NCI-H146 treated with DMSO at 0.1 percent for 48 hours (cell line): ENCODE data around the gene TBC1D22B.
"Not testable (repeated sequence)": the region's sequence is repeated elsewhere in the genome, so short reads cannot be mapped to it uniquely, and the experiment has no call there.

Experiments
- DNase-seq: peaks from one replicate; lab custom pipeline; 2025; ENCODE audit not compliant: unreplicated experiment; lab: John Stamatoyannopoulos, UW

The TBC1D22B gene

DNA sequence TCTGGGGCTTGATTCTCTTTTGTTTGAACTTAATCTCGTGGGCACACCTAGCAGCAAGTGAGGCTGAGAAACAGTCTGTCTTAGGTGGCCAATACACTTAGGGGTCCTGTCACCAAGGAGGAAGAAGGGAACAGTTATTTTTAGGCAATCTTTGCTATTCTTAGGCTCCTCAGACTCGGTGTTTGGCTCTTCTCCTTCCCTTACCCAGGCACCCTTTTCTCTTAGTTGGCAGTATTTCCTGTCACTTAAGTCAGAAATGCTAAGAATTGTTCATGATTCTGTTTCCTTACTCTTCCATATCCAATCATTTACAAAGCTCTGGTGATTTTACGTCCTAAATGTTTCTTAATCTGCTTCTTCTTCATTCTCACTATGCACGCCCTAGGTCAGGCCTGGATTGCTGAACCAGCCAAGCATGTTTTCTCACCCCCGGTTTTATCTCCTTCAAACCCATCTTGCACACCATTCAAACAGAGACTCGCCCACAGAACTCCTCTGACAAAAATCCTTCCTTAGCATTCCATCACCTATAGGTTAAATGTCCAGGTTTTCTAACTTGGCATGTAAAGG lies 45.6 kb downstream of the TBC1D22B start:
- DNase-seq, result no peak

DNA sequence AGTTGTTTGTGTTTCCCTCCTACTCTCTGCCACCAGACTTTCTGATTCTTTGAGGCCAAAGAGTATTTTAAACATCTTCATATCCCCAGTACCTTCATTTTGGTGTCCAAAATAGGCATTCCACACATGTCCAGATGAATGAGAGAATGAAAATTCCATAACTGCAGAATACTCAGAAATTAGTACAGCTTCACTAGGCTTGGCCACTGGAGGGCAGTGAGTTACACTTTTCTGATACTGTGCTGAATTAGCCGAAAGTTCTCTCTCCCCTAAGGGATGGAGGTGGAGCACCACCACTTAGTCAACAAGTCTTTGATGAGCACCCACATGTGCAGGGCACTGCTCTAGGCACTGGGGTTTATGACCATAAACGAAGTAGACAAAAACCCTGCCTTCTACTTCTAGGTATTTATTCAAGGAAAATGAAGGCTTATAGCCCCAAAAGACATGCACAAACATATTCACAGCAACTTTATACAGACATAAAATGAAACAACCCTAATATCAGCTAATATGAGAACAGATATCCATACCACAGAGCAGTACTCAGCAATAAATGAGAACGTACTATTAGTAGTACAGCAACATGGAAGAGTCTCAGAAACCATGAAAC lies 46.4 kb downstream of the TBC1D22B start:
- DNase-seq, result no peak

DNA sequence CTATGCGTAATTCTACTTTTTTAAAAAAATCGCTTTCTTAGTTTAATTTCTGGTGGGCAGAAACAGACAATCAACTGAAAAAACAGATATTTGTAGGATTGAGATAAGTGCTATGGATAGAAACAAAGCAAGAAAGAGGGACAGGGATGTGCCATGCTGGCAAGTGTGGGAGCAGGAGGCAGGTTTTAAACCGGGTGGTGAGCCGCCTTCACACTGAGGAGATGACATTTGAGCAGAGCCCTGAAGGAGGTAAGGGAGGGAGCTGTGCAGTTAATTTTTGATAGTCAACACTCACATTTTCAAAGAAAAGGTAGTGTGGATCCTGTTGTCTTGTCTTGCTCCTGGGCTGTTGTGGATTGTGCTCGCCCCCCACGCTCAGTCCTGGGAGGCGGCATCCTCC lies 47.2 kb downstream of the TBC1D22B start:
- DNase-seq, result no peak

DNA sequence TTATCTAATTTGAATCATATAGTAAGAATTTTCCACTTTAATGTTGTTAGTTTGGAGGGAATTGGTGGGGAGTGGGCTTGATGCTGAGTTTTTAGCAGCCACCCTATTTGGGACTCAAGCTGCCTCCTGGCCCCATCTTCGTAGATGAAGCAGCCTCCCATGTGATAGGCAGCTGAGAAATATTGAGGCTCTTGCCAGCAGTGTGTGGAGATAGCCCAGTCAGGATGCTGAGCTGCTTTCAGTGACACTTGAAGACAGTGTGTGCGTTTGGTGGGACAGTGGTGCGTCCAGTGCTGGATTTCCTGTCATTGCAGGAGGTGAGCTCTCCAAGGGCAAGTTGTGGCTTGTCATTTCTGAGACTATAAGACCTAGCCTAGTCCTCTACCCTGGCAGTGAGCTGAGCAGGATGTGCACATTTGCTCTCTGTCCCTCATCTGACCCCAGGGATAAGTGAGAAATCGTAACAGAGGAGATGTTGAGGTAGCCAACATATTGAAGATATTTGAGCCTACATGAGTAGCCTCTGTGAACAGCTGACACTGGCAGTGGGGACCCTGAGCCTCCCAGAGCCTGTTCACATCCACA lies 48.4 kb downstream of the TBC1D22B start:
- DNase-seq, result no peak

DNA sequence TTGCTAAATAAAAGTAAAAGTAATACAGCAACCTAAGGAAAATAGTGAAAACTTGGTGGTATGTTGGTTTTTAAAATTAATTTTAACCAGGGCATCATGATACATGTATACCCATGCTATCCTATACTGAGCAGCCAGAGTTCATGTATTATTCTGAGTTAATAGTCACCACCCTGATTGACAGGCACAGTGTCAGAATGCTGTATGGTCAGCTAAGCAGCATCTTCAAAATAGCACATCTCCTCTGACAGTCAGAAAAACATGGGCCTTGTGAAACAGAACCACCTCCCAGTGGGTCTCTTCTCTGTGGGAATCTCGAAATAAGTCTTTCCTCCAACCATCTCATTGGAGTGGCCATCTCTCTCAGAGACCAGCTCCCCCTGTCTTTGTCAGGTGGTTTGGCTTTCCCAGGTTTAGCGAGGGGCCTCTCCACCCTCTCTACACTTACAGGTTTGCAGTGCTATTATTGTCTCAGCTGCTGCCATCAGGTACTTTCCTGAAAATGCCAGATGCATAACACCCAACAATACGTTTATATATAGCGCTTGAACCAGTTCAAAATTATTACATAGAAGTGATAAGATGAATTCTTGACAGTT lies 49.2 kb downstream of the TBC1D22B start:
- no peak for DNase-seq

DNA sequence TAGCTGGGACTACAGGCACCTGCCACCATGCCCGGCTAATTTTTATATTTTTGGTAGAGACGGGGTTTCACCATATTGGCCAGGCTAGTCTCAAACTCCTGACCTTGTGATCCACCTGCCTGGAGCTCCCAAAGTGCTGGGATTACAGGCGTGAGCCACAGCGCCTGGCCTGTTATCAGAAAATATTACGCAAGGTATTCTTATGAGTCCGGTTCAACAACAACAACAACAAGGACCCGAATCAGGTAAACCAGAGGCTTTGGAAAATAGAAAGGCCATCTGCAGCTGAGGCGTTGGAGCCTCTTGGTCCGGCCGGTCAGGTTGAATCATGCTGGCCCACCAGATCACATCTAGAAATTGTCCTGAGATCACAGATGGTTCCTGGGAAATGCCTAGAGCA lies 49.9 kb downstream of the TBC1D22B start:
- DNase-seq, result not testable (repeated sequence)

DNA sequence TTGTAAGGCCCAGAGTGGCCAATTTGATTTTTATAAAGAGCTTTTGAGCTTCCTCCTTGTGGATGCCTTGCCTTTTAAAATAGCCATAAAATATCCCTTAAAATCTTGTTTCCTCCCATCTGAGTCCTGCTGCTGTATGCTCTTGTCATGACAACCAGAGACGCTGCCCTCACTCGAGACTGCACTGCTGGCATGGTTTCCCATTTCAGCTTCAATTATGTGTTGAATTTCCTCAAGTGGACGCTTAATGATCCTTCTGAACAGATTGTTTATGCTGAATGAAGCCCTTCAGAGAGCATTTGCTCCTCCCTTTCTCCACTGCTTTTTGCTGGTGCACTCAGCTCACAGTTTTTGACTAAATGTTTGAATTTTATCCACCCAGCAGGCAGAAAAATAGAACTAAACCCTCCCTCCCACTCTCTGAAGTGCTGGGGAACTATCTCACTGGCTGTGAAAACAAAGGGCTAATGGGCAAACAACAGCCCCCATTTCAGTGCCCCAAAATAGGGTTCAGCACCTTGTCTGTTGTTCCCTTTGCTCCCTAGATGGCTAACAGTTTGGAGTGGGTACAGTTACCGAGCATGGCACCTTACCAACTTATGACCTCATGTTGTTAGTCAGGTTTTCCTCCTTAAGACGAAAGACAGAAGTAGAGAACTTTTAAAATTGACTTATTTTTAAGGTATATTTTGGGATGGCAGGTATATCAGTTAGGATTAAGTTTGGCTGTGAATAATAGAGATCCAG lies 50.7 kb downstream of the TBC1D22B start:
- DNase-seq, result no peak

DNA sequence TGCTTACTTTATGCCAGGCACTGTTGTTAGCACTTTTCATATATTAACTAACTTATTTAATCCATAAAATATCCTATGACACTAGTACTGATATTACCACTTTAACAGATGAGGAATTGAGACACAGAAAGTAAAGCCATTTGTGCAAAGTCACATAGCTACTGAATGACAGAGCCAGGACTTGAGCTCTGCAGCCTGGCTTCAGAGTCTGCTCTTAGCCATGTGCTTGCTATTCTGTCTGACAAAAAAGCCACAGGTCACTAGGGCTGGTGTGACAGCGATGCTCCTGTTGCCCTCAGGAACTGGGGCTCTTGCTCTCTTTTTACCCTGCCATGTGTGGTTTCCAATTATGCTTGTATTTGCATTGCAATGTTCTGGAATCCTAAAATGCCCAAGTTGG lies 51.5 kb downstream of the TBC1D22B start:
- no peak for DNase-seq

DNA sequence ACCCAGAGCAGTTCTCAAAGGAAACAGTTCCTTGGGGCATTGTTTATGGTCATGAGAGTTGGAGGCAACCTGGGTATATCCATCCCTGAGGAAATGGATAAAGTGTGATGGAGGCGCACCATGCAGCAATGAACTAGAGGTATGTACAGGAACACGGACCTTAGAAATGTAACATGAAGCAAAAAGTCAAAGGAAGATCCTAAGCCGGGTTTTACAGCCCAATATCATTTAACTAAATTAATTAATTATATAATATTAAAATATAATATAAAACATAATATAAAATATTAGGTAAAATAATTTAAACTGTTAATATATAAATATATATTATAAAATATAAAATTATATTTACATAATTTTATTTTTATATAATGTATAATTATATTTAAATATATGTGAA lies 52.1 kb downstream of the TBC1D22B start:
- no peak for DNase-seq

DNA sequence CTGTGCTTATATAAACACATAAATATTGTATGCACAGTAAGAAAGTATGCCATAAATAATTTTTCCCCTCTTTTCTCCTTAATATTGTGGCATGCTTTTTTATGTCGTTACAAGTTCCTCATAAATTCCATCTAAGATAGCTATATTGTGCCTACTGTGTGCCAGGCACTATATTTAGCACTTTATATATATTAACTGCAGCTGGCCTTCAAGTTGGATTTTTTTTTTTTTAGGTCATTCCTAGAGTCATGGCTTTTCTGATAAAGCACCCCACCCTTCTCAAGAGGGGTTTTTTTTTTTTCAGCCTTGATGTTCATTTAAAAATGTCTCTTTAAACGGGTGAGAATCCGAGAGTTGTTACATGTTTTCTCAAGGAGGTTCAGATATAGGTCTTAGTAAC lies 53.4 kb downstream of the TBC1D22B start:
- DNase-seq, result no peak

DNA sequence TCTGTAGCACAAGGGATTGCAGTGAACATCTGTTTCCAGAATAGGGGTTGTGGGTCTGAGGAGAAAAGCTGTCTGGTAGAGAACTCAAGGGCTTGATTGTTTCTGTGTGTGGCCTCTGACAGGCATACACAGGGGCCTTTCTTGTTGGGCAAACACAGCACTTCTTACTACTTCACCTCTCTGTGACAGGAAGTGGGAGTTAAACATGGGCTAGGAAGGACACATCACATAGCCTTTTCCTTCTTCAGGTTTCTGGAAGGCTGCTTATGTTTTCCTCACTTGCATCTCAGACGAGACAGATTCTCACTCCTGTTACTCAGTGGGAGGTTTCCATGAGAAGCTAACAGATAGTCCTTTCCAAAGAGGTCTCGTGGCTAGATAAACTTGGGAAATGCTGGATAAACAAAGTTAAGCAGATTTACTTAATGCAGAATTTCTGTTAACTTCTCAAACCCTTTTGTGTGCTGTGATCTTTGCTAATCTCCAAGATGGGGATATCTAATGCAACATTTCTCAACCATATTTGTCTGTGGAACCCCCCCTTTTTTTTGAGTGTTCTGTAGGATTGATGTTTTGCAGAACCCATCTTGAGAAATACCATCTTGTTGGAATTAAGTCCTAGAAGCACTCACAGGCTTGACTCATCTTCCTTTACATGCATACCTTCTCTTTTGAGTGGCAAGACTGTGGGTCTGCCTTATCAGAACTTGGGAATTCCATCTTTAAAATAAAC lies 54.3 kb downstream of the TBC1D22B start:
- DNase-seq, result no peak

DNA sequence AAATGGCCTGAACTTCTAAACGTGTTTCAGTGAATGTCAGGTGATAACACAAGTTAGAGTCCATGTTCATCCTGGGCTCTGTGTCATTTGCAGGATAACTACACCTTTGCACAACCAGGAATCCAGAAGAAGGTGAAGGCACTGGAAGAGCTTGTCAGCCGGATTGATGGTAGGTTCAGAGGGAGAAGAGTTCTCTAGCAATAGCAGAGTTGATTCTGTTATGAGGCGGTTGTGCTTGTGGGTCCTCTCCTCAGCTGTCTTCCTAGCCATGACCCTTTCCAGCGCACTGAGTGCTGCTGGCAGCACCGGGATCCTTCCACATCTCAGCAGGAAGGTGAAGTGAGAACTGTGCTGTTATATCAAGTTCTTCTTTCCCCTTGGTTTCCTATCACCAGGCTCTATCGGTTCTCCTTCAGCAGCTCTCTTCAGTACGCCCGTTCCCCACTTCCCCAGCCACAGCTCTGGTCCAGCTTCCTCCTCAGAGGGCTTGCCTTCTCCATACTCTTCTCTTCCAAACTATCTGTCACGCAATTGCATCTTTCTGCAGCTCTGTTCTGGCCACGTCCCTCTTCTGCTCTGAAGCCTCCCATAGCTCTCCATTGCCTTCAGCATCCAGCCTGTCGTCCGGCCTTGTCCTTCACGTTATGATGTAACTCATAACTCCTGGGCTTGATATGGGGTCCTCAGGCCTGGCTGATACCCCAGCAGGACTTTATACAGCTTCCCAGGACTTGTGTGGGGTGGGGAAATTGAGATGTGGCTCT lies 56.3 kb downstream of the TBC1D22B start:
- DNase-seq, result no peak

DNA sequence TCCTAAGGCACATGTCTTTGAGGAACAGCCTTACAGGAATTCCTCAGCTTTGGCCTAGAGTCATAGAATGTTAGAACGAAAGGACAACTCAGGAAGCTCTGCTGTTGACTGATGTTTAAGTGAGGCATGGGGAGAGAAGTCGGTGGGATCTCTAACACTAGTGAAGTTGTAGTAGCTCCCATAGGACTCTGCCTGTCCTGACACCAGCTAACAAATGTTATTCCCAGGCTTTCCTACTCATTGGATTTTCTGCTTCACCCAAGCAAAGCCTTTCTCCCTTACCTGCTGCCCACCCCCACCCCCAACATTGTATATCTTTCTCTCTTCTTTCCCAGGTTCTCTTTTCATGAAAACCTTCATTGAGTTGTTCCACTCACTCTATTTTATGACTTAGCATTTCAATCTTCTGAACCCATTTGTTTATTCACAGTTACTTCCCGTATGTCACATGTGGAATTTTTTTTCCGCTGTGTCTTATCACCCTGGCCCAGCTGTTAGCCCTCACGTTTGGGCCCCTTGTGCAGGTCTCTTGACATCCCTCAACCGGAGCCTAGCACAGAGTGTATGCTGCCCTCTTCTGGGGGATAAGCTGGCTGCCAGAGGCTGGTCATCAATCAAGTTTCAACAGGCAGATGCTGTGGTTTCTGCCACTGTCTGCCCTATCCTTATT lies 57.0 kb downstream of the TBC1D22B start:
- no peak for DNase-seq

DNA sequence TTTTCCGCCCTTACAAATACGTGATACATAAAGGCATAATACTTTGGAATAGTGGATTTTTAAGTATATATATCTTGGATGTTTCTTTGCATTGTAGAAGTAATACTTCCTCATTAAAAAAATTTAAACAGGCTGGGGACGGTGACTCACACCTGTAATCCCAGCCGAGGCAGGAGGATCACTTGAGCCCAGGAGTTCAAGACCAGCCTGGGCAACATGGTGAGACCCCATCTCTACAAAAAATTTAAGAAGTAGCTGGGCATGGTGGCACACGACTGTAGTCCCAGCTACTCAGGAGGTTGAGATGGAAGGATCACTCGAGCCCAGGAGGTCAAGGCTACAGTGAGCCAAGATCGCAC lies 57.6 kb downstream of the TBC1D22B start:
- DNase-seq, result no peak

DNA sequence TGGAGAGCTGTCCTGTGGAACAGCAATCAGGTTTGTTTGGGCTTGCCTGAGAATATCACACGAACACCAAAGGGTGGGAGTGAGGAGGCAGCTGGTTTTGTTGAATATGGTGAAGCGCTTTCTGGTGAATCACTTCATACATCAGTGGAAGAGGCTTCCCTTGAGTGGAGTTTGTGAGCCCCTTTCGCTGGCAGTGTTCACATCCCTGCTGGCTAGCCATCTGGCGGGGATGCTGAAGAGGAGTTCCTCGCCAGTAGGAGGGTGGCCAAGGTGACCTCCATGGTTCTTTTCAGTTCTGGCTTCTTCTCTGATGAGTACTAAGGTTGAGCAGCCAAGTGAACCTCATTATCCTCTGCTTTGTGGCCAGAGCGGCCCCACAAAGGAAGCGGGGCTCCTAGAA lies 58.5 kb downstream of the TBC1D22B start:
- no peak for DNase-seq

DNA sequence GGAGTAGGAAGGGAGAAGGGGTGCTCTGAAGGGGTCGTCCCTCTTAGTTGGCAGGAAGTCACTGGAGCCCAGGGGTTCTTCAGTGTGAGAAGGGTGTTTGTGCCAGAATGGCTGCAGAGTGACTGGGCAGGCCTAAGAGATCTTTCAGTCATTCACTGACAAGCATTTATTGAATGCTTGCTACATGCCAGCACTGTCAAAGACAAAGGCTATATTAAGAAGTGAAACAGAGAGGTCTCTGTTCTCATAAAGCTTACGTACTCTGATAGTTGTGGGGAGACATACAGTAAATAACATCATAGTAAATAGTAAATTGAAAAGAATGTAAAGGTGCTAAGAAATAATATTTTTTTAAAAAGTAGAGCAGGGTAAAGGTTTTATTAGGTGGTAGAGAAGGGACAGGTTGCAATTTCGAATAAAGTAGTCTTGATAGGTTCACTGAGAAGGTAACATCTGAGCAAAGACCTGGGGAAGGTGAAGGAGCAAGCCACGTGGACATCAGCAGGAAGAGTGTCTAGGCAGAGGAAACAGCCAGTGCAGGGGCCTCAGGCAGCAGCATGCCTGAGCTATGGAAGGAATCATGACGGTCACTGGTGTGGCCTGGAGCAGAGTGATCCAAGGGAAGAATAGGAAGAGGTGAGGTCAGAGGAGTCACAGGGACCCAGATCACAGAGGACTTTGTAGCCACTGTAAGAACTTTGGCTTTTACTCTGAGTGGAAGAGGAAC lies 59.9 kb downstream of the TBC1D22B start:
- no peak for DNase-seq

DNA sequence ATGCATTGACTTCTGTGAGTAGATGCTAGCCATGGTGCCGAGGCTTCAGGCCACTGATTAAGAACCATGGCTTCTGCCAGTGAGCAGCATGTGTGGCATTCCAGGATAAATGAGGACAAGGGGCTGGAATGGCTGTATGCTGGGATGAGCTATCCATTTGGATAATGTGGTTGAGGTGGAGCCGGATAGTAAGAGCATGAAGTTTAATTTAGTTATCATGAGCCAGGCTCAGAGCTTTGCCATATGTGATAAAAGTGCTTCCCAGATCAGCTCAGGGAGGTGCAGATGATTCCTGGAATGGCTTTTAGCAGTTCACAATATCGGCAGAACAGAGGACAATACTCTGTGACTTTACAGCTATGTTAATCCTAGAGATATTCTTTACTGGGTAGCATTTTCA lies 61.6 kb downstream of the TBC1D22B start:
- no peak for DNase-seq

DNA sequence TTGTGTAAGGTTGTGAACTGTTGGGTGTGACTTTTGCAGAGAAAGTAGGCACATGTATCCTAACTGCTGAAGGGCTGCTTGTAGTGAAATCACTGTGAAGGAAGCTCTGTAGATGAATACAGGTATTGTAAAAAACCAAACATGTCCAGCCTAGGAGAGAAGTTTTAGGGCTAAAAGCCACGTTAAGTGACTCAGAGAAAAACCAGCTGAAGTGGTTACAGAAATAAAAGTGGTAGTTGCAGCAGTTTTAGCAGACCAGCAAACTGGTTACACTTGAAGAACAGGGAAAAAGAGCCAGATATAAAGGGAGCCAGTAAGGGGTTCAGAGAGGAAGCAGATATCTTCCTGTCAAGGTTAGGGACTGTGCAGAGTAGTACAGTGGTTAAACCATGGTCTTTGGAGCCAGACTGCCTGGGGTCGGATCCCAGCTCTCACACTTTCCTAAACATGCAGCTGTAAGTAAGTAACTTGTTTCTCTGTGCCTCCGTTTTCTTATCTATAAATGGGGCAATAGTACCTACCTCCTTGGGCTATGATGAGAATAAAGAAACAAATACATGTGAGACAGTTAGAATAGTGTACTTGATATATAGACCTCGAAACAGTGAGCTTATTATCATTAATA lies 62.4 kb downstream of the TBC1D22B start:
- DNase-seq, result no peak

DNA sequence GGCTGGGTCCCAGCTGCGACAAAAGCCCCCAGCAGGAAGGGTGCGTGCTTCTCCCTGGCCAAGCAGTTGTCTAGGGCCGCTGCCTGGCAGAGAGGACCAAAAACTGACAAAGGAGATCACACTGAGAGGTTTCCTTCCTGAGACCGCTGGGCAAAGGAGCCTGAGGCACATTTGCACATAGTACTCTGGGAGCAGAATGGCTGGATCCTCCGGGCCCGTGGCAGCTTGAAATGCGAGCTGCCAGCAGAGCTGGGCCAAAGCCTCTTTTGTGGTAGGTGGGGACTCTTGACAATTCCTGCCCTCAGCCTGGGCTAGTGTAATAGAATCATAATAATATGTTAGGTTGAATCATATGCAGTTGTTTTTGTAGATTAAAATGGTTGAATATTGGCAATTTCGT lies 63.1 kb downstream of the TBC1D22B start:
- DNase-seq, result no peak
